Diencephalon (tissue), 1 donor: ENCODE results near the gene HOXB9. TPM values are rescaled to one million over a fixed set of nuclear protein-coding genes. Genes with fewer than 3 reads are reported as not detected.

Experiments used
- small RNA-seq: library from RNA; depleted of rRNA; stranded (forward); fragments of <200 nt; gene quantifications from one replicate; pipeline ENCODE3, GENCODE V24; 2014
- total RNA-seq: library from RNA; depleted of rRNA; stranded (reverse); fragments of >200 nt; gene quantifications from one replicate; pipeline ENCODE4 v1.2.3, GENCODE V29; 2014

Gene HOXB9
- not detected for total RNA-seq

GRCh38 chr17:48626245-48627117 lies at the start of gene HOXB9:
Gene HOXB9 (minus strand): TSS chr17:48626358. CDS start chr17:48626269, 89 bp downstream.

GRCh38 chr17:48615047-48615962 lies 10.9 kb downstream of the HOXB9 start, which contains the start of gene HOXB8:
Gene HOXB8 (minus strand): TSS chr17:48615292. CDS start chr17:48614704, 588 bp downstream.

DNA sequence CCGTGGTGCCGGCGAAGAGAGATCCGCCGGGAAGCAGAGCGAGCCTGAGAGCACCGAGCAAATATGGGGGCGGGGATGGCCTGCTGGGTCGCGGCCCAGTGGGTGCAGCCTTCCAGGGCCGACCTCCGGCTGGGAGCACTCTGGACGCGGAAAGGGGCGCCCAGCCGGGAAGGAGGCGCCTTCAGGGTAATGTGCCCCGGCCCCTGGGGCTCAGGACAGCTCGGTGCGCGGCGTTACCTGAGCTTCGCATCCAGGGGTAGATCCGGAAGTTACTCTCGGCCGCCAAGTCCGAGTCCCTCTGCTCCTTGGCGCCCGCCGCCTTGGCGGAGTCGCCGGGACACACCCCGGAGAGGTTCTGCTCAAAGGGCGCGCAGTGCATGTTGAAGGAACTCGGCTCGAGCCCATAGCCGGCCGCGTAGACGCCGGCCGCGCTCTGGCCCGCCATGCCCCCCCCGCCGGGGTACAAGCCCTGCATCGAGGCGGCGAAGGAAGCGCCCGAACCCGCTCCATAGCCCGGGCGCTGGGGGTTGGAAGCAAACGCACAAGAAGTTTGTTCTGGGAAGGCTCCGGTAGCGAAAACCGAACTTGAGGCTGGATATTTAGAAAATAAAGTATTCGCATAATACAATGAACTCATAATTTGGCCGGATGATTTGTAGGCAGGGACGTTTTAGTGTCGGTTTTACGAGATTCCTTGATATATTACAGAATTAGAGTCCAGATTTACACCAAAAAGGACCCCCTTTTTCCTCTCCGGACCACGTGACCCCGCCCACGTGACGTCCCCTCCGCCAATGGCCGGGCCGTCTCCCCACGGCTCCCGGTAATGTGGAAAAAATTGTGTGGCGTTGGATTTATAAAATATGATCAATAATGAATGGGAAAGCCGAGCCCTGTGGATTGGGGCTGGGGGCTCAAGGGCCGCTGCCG lies 15.6 kb downstream of the HOXB9 start, which contains the start of gene HOXB7:
HOXB7 (minus strand) TSS at position 736 of the 930 bp plus-strand sequence; CDS start at position 637, 99 bp downstream.

DNA sequence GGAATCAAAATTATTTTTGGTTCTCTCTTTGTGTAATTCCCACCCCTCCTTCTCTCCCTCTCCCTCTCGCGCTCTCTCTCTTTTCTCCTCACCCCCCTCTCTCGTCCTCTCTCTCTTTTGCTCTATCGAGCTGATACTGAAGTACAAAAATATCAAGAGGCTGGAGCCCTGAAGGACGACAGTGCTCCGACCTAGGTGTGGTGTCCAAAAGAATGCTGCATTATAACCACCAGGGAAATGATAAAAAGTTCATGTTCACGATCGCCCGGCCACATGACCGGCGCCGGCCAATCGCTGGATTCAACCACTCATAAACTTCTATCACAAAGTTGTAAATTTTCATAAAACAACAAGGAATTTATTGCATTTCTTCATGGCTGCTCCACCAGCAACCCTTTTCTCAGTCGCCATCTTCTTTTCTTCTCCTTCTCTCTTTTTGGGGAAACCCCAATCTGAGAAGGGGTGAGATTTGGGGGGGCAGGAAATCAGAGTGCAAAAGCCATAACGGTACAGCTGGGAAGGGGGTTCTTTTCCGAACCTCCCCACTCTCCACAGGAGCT lies 21.3 kb downstream of the HOXB9 start, which contains the start of gene HOXB6:
HOXB6 (minus strand) TSS at position 217 of the 560 bp plus-strand sequence. CDS start 6,836 bp downstream, outside the sequence.

DNA sequence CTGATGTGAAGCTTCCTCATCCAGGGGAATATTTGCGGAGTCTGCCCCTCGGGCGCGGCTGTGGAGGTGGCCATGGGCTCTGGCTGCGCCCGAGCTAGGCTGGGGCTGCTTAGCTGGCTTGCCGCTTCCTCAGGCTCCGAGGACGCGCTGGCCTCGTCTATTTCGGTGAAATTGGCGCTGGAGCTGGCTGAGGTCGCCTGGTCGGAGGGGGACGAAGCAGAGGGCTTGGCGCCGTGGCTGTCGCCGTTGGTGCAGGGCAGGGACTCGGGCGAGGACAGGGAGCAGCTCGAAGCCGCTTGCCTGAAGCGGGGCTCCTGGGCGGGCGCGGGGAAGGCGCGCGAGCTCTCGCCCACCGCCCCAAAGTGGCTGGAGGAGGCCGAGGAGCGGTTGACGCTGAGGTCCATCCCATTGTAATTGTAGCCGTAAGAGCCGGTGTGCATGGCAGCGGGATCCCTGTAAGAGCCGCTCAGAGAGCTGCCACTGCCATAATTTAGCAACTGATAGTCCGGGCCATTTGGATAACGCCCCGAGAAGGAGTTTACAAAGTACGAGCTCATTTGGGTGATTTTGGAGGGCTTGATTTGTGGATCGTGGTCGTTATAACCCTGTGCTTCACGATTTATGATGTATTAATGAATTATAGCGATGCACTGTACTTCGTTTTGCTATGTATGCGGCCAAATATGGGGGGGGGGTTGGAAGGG lies 32.9 kb downstream of the HOXB9 start, which contains the start of gene HOXB5:
HOXB5 (minus strand) TSS at position 654 of the 704 bp plus-strand sequence; CDS start at position 557, 97 bp downstream.

DNA sequence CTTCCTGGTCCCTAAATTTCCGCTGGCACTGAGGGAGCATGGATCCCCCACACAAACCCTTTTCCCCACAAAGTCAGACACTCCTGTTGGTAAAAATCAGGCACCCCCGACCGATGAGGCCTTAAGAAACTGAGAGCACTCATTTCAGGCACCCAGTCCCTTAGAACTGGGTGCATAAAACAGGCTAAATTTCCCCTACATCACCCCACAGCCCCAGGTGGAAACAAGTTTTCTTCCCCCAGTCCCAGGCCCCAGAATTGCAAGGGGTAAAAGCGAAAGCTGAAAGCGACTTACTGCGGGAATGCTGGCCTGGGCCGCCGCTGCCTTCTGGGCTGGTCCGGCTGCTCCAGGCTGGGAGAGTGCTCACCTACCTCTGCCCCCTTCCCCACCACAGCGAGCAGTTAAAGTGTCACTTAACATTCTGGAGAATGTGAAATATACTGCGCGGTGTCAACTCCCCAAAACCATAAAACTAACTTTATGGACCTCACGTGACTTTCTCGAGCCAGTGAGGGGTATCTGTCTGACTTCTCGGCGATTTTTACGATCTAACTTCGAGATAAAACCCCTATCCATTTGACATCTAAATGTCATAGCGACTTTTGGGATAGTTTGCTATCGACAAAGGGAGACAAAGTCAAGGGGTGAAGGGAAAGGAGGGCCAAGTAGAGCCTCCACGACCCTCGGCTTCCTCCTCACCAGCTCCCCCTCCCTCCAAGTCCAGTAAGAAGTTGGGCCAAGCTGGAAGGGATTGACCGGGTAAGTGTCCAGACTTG lies 36.1 kb downstream of the HOXB9 start, which contains the start of gene HOXB3:
HOXB3 (minus strand) TSS at position 411 of the 776 bp plus-strand sequence. CDS start 37,767 bp downstream, outside the sequence.

GRCh38 chr17:48577946-48578615 lies 48.1 kb downstream of the HOXB9 start, which contains the start of gene HOXB4:
Gene HOXB4 (minus strand): TSS chr17:48578350. CDS start chr17:48578319, 31 bp downstream.

Small RNAs within 50 kb of the gene (small RNA-seq; reads per million reads assigned to genes)
- not detected for gene MIR196A1

Other genes starting within 250 kb of the HOXB9 start
- 0.92 TPM for gene SKAP1, start 196.1 kb downstream of the HOXB9 start, total RNA-seq
- not detected for gene HOXB1, start 95.3 kb downstream of the HOXB9 start, total RNA-seq
- gene HOXB2, start 81.2 kb downstream of the HOXB9 start, total RNA-seq = not detected
- gene HOXB4, start 48.0 kb downstream of the HOXB9 start, total RNA-seq = not detected
- gene HOXB3, start 36.1 kb downstream of the HOXB9 start, total RNA-seq = not detected
- not detected for gene HOXB5, start 32.6 kb downstream of the HOXB9 start, total RNA-seq
- gene HOXB6, start 21.4 kb downstream of the HOXB9 start, total RNA-seq = not detected
- gene HOXB7, start 15.3 kb downstream of the HOXB9 start, total RNA-seq = not detected
- gene HOXB8, start 11.1 kb downstream of the HOXB9 start, total RNA-seq = not detected
- gene PRAC1, start 96.2 kb upstream of the HOXB9 start, total RNA-seq = not detected
- not detected for gene PRAC2, start 96.8 kb upstream of the HOXB9 start, total RNA-seq
- gene HOXB13, start 102.4 kb upstream of the HOXB9 start, total RNA-seq = not detected
- 0.46 TPM for gene TTLL6, start 190.9 kb upstream of the HOXB9 start, total RNA-seq
- gene CALCOCO2, start 204.7 kb upstream of the HOXB9 start, total RNA-seq = 21.7 TPM